Subcutaneous abdominal adipose tissue (tissue), 5 donors: ENCODE results near the gene LRRC28.

Source experiments
- H3K27ac ChIP-seq: one replicate; pipeline ENCODE4 v1.7.0; 2013; ENCODE audit warnings: low read depth, mild to moderate bottlenecking, inconsistent platforms, low read length, moderate library complexity
- H3K27me3 ChIP-seq, 5 donors: one replicate each; pipeline ENCODE4 v1.7.0; 2013; ENCODE audit warnings: low read length in 5 of 5, inconsistent platforms in 1 of 5; ENCODE audit not compliant: control insufficient read depth in 5 of 5, insufficient read depth in 4 of 5
- H3K36me3 ChIP-seq, 5 donors: one replicate each; pipeline ENCODE4 v1.7.0; 2013; ENCODE audit warnings: low read length in 5 of 5; ENCODE audit not compliant: control insufficient read depth in 5 of 5, insufficient read depth in 5 of 5
- H3K4me1 ChIP-seq, 5 donors: one replicate each; pipeline ENCODE4 v1.7.0; 2013; ENCODE audit warnings: low read length in 5 of 5, mild to moderate bottlenecking in 3 of 5, moderate library complexity in 1 of 5; ENCODE audit not compliant: control insufficient read depth in 5 of 5, insufficient read depth in 5 of 5
- H3K4me3 ChIP-seq, 5 donors: one replicate each; pipeline ENCODE4 v1.7.0; 2013; ENCODE audit warnings: low read length in 5 of 5, low read depth in 1 of 5
- H3K9ac ChIP-seq, 5 donors: one replicate each; pipeline ENCODE4 v1.7.0; 2013; ENCODE audit warnings: low read length in 5 of 5, mild to moderate bottlenecking in 4 of 5, moderate library complexity in 3 of 5
- H3K9me3 ChIP-seq, 5 donors: one replicate each; pipeline ENCODE4 v1.7.0; 2013; ENCODE audit warnings: low read length in 5 of 5; ENCODE audit not compliant: control insufficient read depth in 5 of 5
- donor health status: healthy.
- donor health status: healthy.
- donor health status: healthy.
- donor health status: healthy.
- donor health status: healthy.

Gene LRRC28

GRCh38 chr15:99291643-99292042, 40.4 kb downstream of the LRRC28 start:
- no peaks in the 10 kb centered on the region for H3K9me3 ChIP-seq
- H3K27ac ChIP-seq, result no peak overlapping the region
- no peaks in the 10 kb centered on the region for H3K27me3 ChIP-seq
- peaks cover 0 to 10% (median 5%) of the 10 kb centered on the region in 5 donors for H3K36me3 ChIP-seq
- H3K4me1 ChIP-seq, result no peaks in the 10 kb centered on the region
- H3K9ac ChIP-seq, result no peak overlapping the region
- H3K4me3 ChIP-seq, result no peak overlapping the region

- Histone ChIP-seq H3K27ac (no peak overlapping the region), H3K4me3 (no peak overlapping the region), H3K4me1 (no peaks in the 10 kb centered on the region), H3K9ac (peak overlapping the region in 1 of 5 donors; percentile 13), H3K9me3 (no peaks in the 10 kb centered on the region), H3K27me3 (no peaks in the 10 kb centered on the region), H3K36me3 (peaks cover 0 to 8% (median 5%) of the 10 kb centered on the region in 5 donors)
Measured at GRCh38 chr15:99295840-99296239, 44.6 kb downstream of the LRRC28 start.

- H3K27ac ChIP-seq, result no peak overlapping the region
Measured at GRCh38 chr15:99296386-99296785, 45.1 kb downstream of the LRRC28 start.

GRCh38 chr15:99303907-99304306, 52.6 kb downstream of the LRRC28 start:
- Histone ChIP-seq H3K27ac (no peak overlapping the region), H3K9ac (no peak overlapping the region), H3K27me3 (no peaks in the 10 kb centered on the region), H3K4me3 (no peak overlapping the region), H3K4me1 (peaks cover 0 to 15% (median 9%) of the 10 kb centered on the region in 5 donors), H3K36me3 (no peaks in the 10 kb centered on the region), H3K9me3 (no peaks in the 10 kb centered on the region)

More at GRCh38 chr15:99296386-99296785, 45.1 kb downstream of the LRRC28 start:
- peaks cover 0 to 7% (median 5%) of the 10 kb centered on the region in 5 donors for H3K36me3 ChIP-seq
- H3K4me3 ChIP-seq, result no peak overlapping the region
- H3K9ac ChIP-seq, result no peak overlapping the region
- no peaks in the 10 kb centered on the region for H3K4me1 ChIP-seq
- H3K27me3 ChIP-seq, result no peaks in the 10 kb centered on the region
- no peaks in the 10 kb centered on the region for H3K9me3 ChIP-seq

- Histone ChIP-seq H3K4me1 (peaks cover 0 to 19% (median 9%) of the 10 kb centered on the region in 5 donors), H3K9ac (no peak overlapping the region), H3K27me3 (no peaks in the 10 kb centered on the region), H3K9me3 (no peaks in the 10 kb centered on the region), H3K36me3 (no peaks in the 10 kb centered on the region), H3K27ac (no peak overlapping the region), H3K4me3 (no peak overlapping the region)
Measured at GRCh38 chr15:99305761-99306505, 54.7 kb downstream of the LRRC28 start.

GRCh38 chr15:99306694-99307338, 55.5 kb downstream of the LRRC28 start:
- Histone ChIP-seq H3K4me3 (peak overlapping the region in 4 of 5 donors; percentile 18 to 40 (median 30)), H3K27me3 (no peaks in the 10 kb centered on the region), H3K27ac (no peak overlapping the region), H3K4me1 (peaks cover 0 to 19% (median 9%) of the 10 kb centered on the region in 5 donors), H3K36me3 (no peaks in the 10 kb centered on the region), H3K9me3 (no peaks in the 10 kb centered on the region), H3K9ac (no peak overlapping the region)

GRCh38 chr15:99307735-99308134, 56.5 kb downstream of the LRRC28 start:
- peaks cover 0 to 19% (median 9%) of the 10 kb centered on the region in 5 donors for H3K4me1 ChIP-seq
- no peak overlapping the region for H3K4me3 ChIP-seq
- no peak overlapping the region for H3K9ac ChIP-seq

GRCh38 chr15:99310745-99311144, 59.5 kb downstream of the LRRC28 start:
- H3K9ac ChIP-seq, result no peak overlapping the region

More at GRCh38 chr15:99307735-99308134, 56.5 kb downstream of the LRRC28 start:
- no peak overlapping the region for H3K27ac ChIP-seq
- H3K9me3 ChIP-seq, result peaks cover 0 to 7% (median 4%) of the 10 kb centered on the region in 5 donors
- no peaks in the 10 kb centered on the region for H3K27me3 ChIP-seq
- no peaks in the 10 kb centered on the region for H3K36me3 ChIP-seq

GRCh38 chr15:99312228-99312627, 60.9 kb downstream of the LRRC28 start:
- peaks cover 0 to 7% (median 0%) of the 10 kb centered on the region in 5 donors for H3K36me3 ChIP-seq
- no peaks in the 10 kb centered on the region for H3K27me3 ChIP-seq
- no peak overlapping the region for H3K9ac ChIP-seq
- H3K27ac ChIP-seq, result no peak overlapping the region
- peaks cover 0 to 15% (median 10%) of the 10 kb centered on the region in 5 donors for H3K9me3 ChIP-seq
- peaks cover 0 to 4% (median 0%) of the 10 kb centered on the region in 5 donors for H3K4me1 ChIP-seq
- no peak overlapping the region for H3K4me3 ChIP-seq

More at GRCh38 chr15:99310745-99311144, 59.5 kb downstream of the LRRC28 start:
- no peak overlapping the region for H3K27ac ChIP-seq
- no peaks in the 10 kb centered on the region for H3K27me3 ChIP-seq
- peaks cover 0 to 15% (median 10%) of the 10 kb centered on the region in 5 donors for H3K9me3 ChIP-seq
- H3K4me1 ChIP-seq, result peaks cover 0 to 17% (median 9%) of the 10 kb centered on the region in 5 donors
- peaks cover 0 to 7% (median 0%) of the 10 kb centered on the region in 5 donors for H3K36me3 ChIP-seq
- no peak overlapping the region for H3K4me3 ChIP-seq

GRCh38 chr15:99312794-99313193, 61.5 kb downstream of the LRRC28 start:
- Histone ChIP-seq H3K27me3 (no peaks in the 10 kb centered on the region), H3K4me1 (peaks cover 0 to 5% (median 0%) of the 10 kb centered on the region in 5 donors), H3K36me3 (peaks cover 0 to 7% (median 0%) of the 10 kb centered on the region in 5 donors), H3K27ac (no peak overlapping the region), H3K4me3 (no peak overlapping the region), H3K9ac (no peak overlapping the region), H3K9me3 (peaks cover 0 to 15% (median 10%) of the 10 kb centered on the region in 5 donors)
